Smooth muscle cell (in vitro differentiated cells): ENCODE measurements around the gene BCL2L15. TPM values are rescaled to one million over a fixed set of nuclear protein-coding genes. Genes with fewer than 3 reads are reported as not detected.

Experiments
- DNase-seq: peaks from one replicate; lab custom pipeline; 2025; ENCODE audit not compliant: unreplicated experiment; lab: John Stamatoyannopoulos, UW
- H2AFZ ChIP-seq: fragments of 200-600 bp; sonication (generic); 2 replicates; pipeline ENCODE4 v1.6.0; 2016; ENCODE audit warnings: antibody characterized with exemption, low read depth, mild to moderate bottlenecking
- H3F3A ChIP-seq: fragments of 200-600 bp; sonication (generic); 2 replicates; pipeline ENCODE4 v1.6.0; 2017; ENCODE audit warnings: antibody characterized with exemption, low read depth
- H3K27ac ChIP-seq: fragments of 200-600 bp; sonication (generic); 2 replicates; pipeline ENCODE4 v1.5.1; 2016; ENCODE audit warnings: low read depth, mild to moderate bottlenecking
- H3K27me3 ChIP-seq: fragments of 200-600 bp; sonication (generic); 2 replicates; pipeline ENCODE4 v1.6.1; 2016; ENCODE audit warnings: low read depth, mild to moderate bottlenecking
- H3K36me3 ChIP-seq: fragments of 200-600 bp; sonication (generic); 2 replicates; pipeline ENCODE4 v1.5.1; 2016; ENCODE audit warnings: low read depth
- H3K4me1 ChIP-seq: fragments of 200-600 bp; sonication (generic); 2 replicates; pipeline ENCODE4 v1.5.1; 2016; ENCODE audit warnings: low read depth
- H3K4me2 ChIP-seq: fragments of 200-600 bp; sonication (generic); 2 replicates; pipeline ENCODE4 v1.6.0; 2016; ENCODE audit warnings: mild to moderate bottlenecking
- H3K4me3 ChIP-seq: fragments of 200-600 bp; sonication (generic); 2 replicates; pipeline ENCODE4 v1.5.1; 2016; ENCODE audit warnings: mild to moderate bottlenecking
- H3K79me2 ChIP-seq: fragments of 200-600 bp; sonication (generic); 2 replicates; pipeline ENCODE4 v1.6.0; 2016; ENCODE audit warnings: low read depth, mild to moderate bottlenecking
- H3K9ac ChIP-seq: fragments of 200-600 bp; sonication (generic); 2 replicates; pipeline ENCODE4 v1.6.0; 2016; ENCODE audit warnings: low read depth
- H3K9me3 ChIP-seq: fragments of 200-600 bp; sonication (generic); replicated peaks from 2 replicates; pipeline ENCODE4 v1.5.1; 2016; ENCODE audit warnings: low read depth
- H4K20me1 ChIP-seq: fragments of 200-600 bp; sonication (generic); 2 replicates; pipeline ENCODE4 v1.6.0; 2016; ENCODE audit warnings: low read depth
- CTCF ChIP-seq: fragments of 200-600 bp; sonication (generic); IDR thresholded peaks from 2 replicates; pipeline ENCODE4 v1.5.1; 2017; ENCODE audit warnings: borderline replicate concordance, mild to moderate bottlenecking, antibody characterized with exemption; ENCODE audit not compliant: insufficient read depth, poor library complexity, severe bottlenecking
- WGBS: methylation state at CpG from one replicate; pipeline ENCODE4 v1.1.7; 2016; ENCODE audit warnings: low lambda C conversion rate; 5-methylcytosine and 5-hydroxymethylcytosine counted together
- polyA plus RNA-seq: library from polyadenylated mRNA; unstranded; fragments of >200 nt; fragmentation: Nextera tagmentation; extraction: Ambion mirVana; gene quantifications from 2 replicates; pipeline ENCODE4 v1.2.1, GENCODE V29; 2016
- total RNA-seq: library from RNA; depleted of rRNA; stranded (reverse); fragments of >200 nt; gene quantifications from 2 replicates; pipeline ENCODE4 v1.2.3, GENCODE V29; 2014

BCL2L15 gene
- total and polyA plus RNA-seq, 2 experiments from 2014 or later, result 0.13 TPM; not detected in 1

GRCh38 chr1:113859478-113860175, 27.8 kb downstream of the BCL2L15 start:
- Histone ChIP-seq H3K27ac (no peak overlapping the region), H3K79me2 (no peaks in the 10 kb centered on the region), H3K36me3 (no peaks in the 10 kb centered on the region), H2AFZ (peak overlapping the region; percentile 67), H3K9me3 (no peaks in the 10 kb centered on the region), H3F3A (no peaks in the 10 kb centered on the region), H3K4me1 (peaks cover 5% of the 10 kb centered on the region), H3K4me2 (no peak overlapping the region), H3K27me3 (no peaks in the 10 kb centered on the region), H3K9ac (no peak overlapping the region), H4K20me1 (no peaks in the 10 kb centered on the region), H3K4me3 (no peak overlapping the region)
- no peak for TF ChIP-seq CTCF
- DNase-seq, result no peak
- WGBS, result 92% methylated on average over 3 of the region's 3 CpGs

GRCh38 chr1:113858982-113859381, 28.4 kb downstream of the BCL2L15 start:
- Histone ChIP-seq H3F3A (no peaks in the 10 kb centered on the region), H3K4me2 (no peak overlapping the region), H2AFZ (peak overlapping the region; percentile 67), H3K4me3 (no peak overlapping the region), H3K27ac (no peak overlapping the region), H3K36me3 (no peaks in the 10 kb centered on the region), H3K79me2 (no peaks in the 10 kb centered on the region), H4K20me1 (no peaks in the 10 kb centered on the region), H3K9me3 (no peaks in the 10 kb centered on the region), H3K9ac (no peak overlapping the region), H3K4me1 (peaks cover 5% of the 10 kb centered on the region), H3K27me3 (no peaks in the 10 kb centered on the region)
- no peak for TF ChIP-seq CTCF
- no peak for DNase-seq
- WGBS, result 88% methylated on average over 1 of the region's 1 CpG

GRCh38 chr1:113858418-113858817, 29.0 kb downstream of the BCL2L15 start:
- Histone ChIP-seq H2AFZ (no peak overlapping the region), H4K20me1 (no peaks in the 10 kb centered on the region), H3K36me3 (no peaks in the 10 kb centered on the region), H3K27ac (no peak overlapping the region), H3K9me3 (no peaks in the 10 kb centered on the region), H3K4me3 (no peak overlapping the region), H3K9ac (no peak overlapping the region), H3K4me1 (peaks cover 5% of the 10 kb centered on the region), H3K27me3 (no peaks in the 10 kb centered on the region), H3K4me2 (no peak overlapping the region), H3K79me2 (no peaks in the 10 kb centered on the region), H3F3A (no peaks in the 10 kb centered on the region)
- no peak for DNase-seq
- TF ChIP-seq CTCF, result no peak
- WGBS, result 93% methylated on average over 3 of the region's 3 CpGs

- no peaks in the 10 kb centered on the region for H3K27me3 ChIP-seq
- peaks cover 5% of the 10 kb centered on the region for H3K4me1 ChIP-seq
- no peaks in the 10 kb centered on the region for H3K36me3 ChIP-seq
- WGBS, result 87% methylated on average over 3 of the region's 3 CpGs
- H4K20me1 ChIP-seq, result no peaks in the 10 kb centered on the region
- H3K9me3 ChIP-seq, result no peaks in the 10 kb centered on the region
- H3K27ac ChIP-seq, result no peak overlapping the region
- H3F3A ChIP-seq, result no peaks in the 10 kb centered on the region
- no peak for TF ChIP-seq CTCF
- no peak for DNase-seq
- no peak overlapping the region for H2AFZ ChIP-seq
- H3K4me3 ChIP-seq, result no peak overlapping the region
- no peak overlapping the region for H3K9ac ChIP-seq
- H3K4me2 ChIP-seq, result no peak overlapping the region
- no peaks in the 10 kb centered on the region for H3K79me2 ChIP-seq
Measured at GRCh38 chr1:113857776-113858175, 29.6 kb downstream of the BCL2L15 start.
